ENCODE measurements around the gene TIGAR.

Gene TIGAR

DNA sequence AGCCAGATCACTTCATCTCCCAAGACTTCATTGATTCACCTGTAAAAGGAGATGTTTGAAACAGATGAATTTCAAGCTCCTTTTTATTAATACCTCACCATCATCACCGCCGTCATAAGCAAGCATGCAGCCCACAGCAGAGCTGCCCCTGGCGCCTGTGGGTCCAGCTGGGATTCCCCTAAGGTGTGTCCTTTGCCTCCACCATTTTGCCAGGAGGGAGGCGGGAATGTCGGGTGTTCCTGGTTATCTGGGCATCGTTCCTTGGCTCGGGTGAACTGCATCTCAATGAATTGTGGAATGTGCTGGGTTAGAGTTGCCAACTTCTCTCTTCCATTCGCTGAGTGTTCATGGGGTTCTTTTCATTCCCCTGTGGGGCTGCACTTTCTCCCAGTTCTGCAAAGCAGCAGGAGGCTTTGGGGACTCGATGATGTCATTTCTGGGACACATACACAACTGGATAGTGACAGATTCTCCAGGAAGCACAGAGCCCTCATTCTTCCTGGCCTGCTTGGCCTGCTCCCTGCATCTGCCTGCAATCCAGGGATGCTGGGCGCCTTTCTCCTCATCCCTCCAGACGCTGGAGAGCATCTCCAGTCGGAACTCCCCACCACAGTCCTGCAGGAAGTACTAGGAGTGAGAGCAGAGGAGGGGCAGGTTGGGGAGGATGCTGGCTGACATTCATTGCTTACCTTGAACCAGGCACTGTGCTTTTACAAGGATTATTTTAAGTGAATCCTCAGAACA, 37.3 kb upstream of the TIGAR start:
- no peak for DNase-seq

DNA sequence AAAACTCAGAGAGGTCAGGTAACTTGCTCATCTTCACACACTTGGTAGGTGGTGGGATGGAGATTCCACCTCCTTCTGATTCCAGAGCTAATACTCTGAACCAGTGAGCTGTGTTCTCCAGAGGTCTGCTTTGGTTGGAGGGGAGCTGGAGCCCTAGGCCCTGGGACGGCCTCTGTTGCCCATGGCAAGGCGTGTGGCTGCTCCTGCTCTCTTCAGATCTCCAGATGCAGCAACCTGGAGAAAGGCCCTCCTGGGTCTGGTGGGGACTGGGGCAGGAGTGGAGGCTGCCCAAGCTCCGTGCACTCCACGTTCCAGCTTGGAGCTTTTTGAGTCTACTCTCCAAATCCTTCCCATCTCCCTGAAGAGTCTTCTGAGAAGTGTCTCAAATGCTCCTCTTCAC, 36.7 kb upstream of the TIGAR start:
- no peak for DNase-seq

DNA sequence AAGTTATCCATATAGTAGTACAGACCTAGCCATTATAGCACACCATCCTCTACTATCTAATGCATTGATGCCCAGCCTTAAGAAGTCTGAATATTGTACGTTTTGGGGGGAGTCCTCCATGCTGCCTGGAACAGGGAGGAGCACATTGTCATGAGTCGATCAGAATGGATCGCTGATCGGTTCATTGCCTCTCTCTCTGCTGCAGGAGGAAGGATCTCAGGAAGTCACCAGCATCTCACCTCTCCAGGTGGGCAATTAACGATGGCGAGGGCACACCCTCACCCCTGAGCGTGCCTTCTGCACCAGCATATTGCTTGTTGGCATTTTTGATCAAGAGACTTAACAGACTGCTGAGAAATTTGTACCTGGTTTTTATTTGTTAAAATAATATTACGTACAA, 35.9 kb upstream of the TIGAR start:
- DNase-seq = no peak

DNA sequence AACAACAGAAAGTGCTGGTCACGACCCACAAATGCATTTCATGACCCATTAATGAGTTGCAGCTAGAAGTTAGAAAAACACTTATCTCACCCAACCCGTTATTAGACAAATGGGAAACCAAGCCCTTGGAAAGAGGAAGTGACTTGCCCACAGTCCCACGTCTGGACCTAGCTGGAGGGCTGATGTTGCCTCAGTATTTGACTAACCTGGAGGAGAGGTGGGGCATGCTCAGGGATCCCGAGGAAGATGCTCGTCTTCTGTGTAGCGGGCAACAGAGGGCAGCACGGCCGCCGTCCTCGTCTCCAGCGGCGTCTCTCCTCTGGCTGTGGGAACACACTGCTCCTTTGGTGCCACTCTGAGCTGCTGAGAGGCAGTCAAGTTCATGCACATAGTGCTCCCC, 34.8 kb upstream of the TIGAR start:
- no peak for DNase-seq

DNA sequence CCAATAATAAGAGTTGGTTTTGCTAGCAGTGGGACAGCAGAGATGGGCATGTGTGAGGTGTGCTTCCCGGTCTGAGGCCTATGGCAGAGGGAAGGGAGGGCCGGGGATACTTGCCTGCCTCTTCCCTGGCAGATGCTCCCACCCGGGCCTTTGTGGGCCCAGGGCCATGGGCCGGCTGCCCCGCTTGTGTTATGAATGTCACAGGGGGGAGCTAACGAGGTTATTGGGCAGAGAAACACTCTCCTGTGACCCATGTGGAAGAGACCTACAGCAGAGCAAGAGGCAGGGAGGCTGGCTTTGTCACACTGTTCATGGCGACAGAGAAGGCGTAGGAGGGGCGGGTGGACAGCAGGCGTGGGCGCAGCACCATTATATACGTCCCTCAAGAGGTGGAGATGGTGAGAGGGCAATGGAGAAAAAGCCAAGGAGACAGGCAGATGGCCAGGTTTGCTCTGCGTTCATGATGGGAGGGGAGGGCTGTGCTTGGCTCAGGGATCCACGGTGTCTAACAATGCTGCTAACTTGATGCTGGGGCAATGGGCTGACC, 34.2 kb upstream of the TIGAR start:
- no peak for DNase-seq

- no peak for DNase-seq
Measured at GRCh38 chr12:4287325-4288211, 33.4 kb upstream of the TIGAR start.

DNA sequence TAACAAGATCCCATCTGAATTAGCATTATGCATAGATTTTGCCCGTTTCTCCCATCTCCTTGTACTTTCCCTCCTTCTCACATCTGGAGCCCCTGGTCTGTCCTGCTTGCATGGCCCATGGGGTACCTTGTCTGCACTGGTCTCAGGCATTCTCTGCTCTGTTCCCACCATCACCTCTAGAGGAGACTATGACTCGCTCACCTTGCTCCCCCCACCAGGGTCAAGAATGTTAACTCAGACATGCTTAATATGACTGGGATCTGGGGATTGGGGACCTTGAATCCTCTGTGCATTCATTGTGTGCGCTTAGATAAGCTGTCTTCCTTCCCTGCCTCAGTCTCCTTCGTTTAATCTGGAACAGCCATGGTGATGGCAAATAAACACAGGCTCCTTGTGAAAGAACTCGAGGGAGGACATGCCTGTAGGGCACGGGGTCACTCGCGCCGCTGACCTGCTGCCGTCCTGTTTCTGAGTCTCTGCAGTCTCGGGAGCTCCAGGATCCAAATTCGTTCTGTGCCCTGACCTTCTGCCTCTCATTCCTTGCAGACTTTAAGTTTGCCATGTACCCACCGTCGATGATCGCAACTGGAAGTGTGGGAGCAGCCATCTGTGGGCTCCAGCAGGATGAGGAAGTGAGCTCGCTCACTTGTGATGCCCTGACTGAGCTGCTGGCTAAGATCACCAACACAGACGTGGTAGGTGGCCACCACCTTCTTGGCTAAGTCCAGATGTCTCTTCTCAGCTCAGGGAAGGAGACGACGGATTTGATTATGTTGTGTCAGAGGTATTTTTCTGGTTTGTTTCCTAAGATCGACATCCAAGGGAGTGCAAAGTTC, 32.5 kb upstream of the TIGAR start:
- DNase-seq = no peak

DNA sequence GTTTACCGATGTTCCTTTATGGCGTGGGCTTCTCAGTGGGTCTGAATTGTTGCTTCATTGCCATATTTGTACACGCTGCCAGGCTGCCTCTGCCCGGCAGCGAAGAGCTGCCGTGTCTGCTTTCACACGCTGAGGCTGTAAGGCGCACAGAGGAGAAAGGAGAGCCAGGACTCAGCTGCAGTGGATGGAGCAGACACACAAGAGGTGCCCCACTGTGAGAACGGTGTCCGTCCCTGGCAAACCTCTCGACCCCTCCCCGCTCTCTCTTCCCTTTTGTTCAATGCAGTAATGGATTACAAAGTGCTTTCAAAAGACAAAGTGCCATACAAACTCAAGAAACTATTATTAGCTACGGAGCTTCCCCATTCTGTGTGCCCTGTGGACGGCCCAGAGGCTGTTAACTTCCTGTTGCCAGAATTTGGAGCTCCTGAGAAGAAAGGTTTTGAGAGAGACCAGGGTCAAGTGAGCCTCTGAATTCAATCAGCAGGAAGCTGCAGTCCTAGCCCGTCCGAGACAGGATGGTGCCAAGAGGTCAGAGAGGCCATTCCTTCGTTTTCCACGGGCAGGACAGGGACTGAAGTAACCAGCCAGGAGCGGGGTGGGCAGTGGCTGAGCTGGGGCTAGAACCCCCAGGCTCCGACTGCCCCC, 31.7 kb upstream of the TIGAR start:
- DNase-seq = no peak

DNA sequence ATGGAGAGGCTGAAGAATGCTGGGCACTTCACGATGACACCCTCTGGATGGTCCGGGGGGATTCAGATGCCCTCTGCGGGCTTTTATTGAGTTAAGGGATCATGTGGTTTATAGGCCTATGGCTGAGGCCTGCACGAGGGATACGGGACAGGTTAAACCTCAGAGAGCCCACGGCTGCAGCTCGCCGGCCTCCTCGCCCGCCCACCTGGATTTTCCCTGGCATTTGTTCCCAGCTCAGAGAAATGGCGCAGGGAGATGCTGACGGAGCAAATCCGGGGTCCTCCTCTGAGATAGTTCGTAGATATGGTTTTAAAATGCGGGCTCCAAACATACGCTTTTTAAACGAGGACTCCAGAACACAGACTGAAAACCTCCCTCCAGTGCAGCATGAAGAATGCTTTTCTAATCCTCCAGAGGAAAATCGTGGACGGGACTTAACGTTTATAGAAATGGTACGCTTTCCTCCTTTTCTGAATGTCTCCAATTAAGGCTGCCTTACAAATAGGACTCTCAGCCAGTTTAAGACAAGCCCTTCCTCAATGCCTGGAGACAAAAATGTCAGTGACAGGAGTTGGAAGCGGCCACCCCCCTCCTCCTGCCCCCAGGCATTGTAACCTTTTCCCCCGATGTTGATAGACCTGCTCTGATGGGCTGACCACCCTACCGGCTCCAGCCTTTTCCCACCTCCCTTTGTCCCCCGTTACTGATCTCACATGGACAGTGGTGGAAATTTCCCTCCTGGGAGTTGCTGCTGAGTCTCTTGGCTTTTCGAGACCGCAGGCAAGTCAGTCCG, 30.8 kb upstream of the TIGAR start:
- no peak for DNase-seq

- no peak for DNase-seq
Measured at GRCh38 chr12:4292341-4293073, 28.5 kb upstream of the TIGAR start.

GRCh38 chr12:4293299-4293965, 27.6 kb upstream of the TIGAR start:
- DNase-seq = no peak

- no peak for DNase-seq
Measured at GRCh38 chr12:4293966-4294505, 27.0 kb upstream of the TIGAR start.

- no peak for DNase-seq
Measured at GRCh38 chr12:4296751-4297150, 24.3 kb upstream of the TIGAR start.

DNA sequence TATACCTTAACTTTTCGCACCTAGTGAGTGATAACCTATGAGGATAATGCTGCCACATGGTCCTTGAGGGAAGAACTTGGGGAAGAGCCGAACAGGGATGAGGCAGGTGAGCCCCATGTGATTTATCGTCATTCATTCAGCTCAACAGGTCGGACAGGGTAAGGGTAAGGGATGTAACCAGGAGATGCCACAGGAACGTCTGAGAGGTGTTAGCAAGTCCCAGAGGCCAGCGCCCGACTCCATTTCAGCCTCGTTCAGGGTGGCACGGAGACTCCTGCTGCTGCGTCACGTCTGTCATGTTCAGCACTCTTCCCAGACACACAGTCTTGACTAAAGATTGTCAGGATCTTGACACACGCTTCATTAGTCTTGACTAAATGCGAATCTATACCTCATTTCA, 23.4 kb upstream of the TIGAR start:
- DNase-seq = no peak

DNA sequence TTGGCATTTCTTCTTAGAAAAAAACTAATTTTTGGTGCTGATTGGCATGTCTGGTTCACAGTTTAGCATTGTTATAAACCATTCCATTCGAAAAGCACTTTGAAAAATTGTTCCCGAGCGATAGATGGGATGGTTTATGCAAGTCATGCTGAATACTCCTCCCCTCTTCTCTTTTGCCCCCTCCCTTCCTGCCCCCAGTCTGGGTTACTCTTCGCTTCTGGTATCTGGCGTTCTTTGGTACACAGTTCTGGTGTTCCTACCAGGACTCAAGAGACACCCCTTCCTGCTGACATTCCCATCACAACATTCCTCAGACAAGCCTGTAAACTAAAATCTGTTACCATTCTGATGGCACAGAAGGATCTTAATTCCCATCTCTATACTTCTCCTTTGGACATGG, 20.1 kb upstream of the TIGAR start:
- DNase-seq = no peak

DNA sequence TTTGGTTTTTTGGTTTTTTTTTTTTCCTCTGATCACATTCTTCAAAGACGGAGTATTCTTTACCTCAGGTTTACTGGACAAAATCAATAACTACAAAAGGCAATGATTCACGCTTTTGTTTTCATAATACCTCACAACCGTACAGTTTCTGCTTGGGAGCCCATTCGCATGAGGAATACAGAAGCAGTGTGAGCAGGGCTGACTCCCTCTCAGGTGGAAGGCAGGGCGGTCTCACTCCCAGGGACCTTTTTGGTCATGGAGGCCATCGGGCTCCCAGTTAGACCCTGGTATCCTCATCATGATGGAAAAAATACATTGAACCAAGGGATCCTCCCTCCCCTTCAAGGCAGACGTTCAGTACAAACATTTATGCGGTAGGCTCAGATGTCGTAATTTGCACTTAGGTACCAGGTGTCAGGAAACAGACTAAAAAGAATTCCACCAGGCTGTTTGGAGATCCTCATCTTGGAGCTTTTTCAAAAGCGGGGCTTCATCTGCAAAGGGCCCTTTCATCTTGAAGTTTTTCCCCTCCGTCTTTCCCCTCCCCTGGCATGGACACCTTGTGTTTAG, 19.0 kb upstream of the TIGAR start:
- DNase-seq = no peak

DNA sequence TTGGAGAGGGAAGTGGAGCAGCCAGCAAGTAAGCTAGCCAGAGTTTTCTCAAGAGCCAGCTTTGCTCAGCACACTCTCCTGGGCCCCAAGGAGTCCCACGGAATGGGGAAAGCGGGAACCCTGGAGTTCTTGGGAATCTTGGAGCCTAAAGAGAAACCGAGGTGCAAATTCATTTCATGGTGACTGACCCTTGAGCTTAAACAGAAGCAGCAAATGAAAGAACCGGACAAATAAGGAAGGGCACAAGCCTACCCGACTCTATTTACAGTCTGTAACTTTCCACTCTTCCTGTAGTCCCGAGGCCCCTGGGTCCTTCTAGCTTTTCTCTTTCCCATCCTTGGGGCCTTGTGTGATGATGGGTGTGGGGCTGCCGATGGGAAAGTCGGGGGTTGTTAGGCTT, 18.1 kb upstream of the TIGAR start:
- DNase-seq = no peak

DNA sequence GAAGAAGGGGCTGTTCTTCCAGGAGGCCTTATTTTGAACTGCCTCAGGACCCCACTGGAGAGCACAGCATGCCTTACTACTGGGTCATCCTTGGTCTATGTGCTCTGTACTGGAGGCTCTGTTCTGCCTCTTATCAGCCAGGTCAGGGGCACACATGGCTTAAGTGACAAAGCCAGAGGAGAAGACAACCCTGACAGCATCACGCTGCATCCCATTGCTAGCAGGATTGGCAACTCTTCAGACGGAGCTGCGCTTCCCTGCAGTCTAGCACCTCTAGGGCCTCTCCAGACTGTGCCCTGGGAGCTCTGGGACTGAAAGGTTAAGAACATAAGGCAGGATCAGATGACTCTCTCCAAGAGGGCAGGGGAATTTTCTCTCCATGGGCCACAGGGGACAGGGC, 17.3 kb upstream of the TIGAR start:
- no peak for DNase-seq

DNA sequence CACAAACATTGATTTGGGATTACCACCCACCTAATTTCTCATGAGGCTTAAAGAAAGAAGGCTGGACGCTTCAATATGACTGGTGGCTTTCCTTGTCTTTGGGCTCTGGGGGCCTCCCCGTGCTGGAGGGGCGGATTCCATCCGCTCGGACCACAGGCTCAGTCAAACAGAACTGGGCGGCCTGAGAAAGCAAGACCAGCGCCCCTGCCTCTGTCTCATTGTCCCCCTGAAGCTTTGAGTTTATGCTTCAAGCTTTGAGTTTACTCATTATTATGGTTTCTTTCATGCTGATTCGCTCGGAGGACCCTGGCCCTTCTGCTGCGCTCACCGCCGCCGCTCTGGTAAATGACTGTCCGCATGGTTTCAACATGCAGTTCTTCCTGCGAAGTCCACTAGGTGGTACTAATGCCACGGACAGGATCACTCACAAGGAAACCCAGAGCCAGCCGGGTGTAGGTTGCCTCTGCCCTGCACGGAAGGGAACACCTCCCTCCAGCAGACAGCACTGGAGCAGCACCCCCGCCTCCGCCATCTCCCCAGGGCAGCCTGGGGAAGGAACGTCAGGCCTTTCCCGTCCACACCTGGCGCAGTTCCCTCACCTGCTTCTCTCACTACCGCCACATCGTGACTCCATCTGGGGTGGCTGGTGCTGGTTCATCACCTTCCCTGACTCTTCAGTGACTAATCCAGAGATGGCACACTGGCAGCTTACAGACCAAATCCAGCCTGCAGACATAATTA, 13.2 kb upstream of the TIGAR start:
- peak; percentile 64 for DNase-seq

All from NCI-H1092 treated with DMSO at 0.1 percent for 48 hours (cell line).